ENCODE measurements around the gene RBM47. TPM values are rescaled to one million over a fixed set of nuclear protein-coding genes. Genes with fewer than 3 reads are reported as not detected.

Gene RBM47
- total RNA-seq, 4 donors from 2014 or later = 13.3 to 38.3 (median 21.8) TPM

DNA sequence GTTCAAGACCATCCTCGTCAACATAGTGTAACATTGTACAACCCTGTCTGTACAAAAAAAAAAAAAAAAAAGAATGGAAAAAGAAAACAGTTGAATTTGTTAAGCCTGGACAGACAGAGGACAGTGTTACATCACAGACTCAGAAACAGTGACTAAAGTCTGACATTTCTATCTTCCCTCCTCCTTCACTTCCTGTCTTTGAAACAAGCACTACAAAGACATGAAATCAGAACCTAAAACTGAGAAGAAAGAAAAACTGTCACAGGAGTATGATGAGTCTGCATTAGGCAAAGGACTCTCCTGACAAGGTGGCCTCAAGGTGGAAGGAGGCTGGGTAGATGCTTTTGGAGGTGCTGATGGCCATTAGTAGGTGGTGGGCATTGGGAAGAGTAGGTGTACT lies 126.7 kb downstream of the RBM47 start:
- no peak for DNase-seq (ENCODE audit: extremely low spot score)
- H3K4me1 ChIP-seq = no peaks in the 10 kb centered on the region
- no peak overlapping the region for H3K27ac ChIP-seq (replicated peaks in 1 of 4)
- no peaks in the 10 kb centered on the region for H3K27me3 ChIP-seq
- H3K4me3 ChIP-seq = no peak overlapping the region
- H3K36me3 ChIP-seq = no peaks in the 10 kb centered on the region
- TF ChIP-seq POLR2AphosphoS5 (IDR thresholded peaks at IDR 0.05) (no peak), EP300 (IDR thresholded peaks at IDR 0.05) (no peak), POLR2A (IDR thresholded peaks at IDR 0.05; ENCODE audit: low read depth) (no peak)
- TF ChIP-seq, protein P1, sequence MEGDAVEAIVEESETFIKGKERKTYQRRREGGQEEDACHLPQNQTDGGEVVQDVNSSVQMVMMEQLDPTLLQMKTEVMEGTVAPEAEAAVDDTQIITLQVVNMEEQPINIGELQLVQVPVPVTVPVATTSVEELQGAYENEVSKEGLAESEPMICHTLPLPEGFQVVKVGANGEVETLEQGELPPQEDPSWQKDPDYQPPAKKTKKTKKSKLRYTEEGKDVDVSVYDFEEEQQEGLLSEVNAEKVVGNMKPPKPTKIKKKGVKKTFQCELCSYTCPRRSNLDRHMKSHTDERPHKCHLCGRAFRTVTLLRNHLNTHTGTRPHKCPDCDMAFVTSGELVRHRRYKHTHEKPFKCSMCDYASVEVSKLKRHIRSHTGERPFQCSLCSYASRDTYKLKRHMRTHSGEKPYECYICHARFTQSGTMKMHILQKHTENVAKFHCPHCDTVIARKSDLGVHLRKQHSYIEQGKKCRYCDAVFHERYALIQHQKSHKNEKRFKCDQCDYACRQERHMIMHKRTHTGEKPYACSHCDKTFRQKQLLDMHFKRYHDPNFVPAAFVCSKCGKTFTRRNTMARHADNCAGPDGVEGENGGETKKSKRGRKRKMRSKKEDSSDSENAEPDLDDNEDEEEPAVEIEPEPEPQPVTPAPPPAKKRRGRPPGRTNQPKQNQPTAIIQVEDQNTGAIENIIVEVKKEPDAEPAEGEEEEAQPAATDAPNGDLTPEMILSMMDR (IDR thresholded peaks at IDR 0.05) = no peak
- 85% methylated on average over 1 of the region's 1 CpG for WGBS
- no peaks in the 10 kb centered on the region for H3K9me3 ChIP-seq
- intact Hi-C loops (cut with DNase I) = no loop called here

DNA sequence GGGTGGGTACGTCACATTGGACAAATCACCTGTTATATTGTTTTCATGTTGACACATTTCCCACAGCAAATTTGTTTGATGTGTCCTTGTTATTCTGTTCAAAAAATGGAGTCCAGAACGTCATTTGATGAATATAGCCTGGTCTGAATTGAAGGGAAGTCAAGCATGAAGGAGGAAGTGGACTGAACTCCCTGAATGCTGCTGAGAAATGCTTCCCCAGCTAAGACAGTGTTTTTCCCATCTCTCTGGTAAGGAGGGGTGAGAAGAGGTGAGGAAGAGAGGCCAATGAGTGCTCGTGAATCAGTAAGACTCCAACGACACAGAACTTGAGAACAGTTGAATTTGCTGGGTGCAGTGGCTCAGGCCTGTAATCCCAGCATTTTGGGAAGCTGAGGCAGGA lies 127.4 kb downstream of the RBM47 start:
- no peak overlapping the region for H3K4me3 ChIP-seq
- H3K27ac ChIP-seq (replicated peaks in 1 of 4) = no peak overlapping the region
- no peak for TF ChIP-seq POLR2A (IDR thresholded peaks at IDR 0.05; ENCODE audit: low read depth)
- TF ChIP-seq, protein P1 (IDR thresholded peaks at IDR 0.05) = no peak
- TF ChIP-seq POLR2AphosphoS5 (IDR thresholded peaks at IDR 0.05) = no peak
- TF ChIP-seq EP300 (IDR thresholded peaks at IDR 0.05) = no peak
- H3K27me3 ChIP-seq = no peaks in the 10 kb centered on the region
- no peaks in the 10 kb centered on the region for H3K36me3 ChIP-seq
- no peaks in the 10 kb centered on the region for H3K9me3 ChIP-seq
- no peak for DNase-seq (ENCODE audit: extremely low spot score)
- WGBS = 77% methylated on average over 4 of the region's 4 CpGs
- intact Hi-C loops (cut with DNase I) = no loop called here
- H3K4me1 ChIP-seq = no peaks in the 10 kb centered on the region

DNA sequence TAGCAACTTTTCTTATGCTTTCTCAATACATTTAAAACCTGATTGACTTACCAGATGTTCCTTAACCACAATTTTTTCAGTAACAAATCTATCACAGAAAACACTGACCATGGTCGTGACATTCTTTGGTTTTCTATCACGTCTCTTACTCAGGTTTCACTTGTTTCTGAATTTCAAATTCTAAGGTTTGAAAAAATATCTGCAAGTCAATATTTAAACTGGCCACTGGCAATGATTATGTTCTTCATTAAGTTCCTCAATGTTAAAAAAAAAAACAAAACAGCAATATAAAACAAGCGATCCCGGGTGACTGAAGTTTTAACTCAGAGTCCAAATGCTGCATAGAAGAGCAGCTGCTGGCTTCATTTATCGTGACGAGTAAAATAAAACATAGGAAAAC lies 128.9 kb downstream of the RBM47 start:
- intact Hi-C loops (cut with DNase I) = no loop called here
- H3K4me1 ChIP-seq = no peaks in the 10 kb centered on the region
- DNase-seq (ENCODE audit: extremely low spot score) = no peak
- no peaks in the 10 kb centered on the region for H3K27me3 ChIP-seq
- H3K9me3 ChIP-seq = no peaks in the 10 kb centered on the region
- TF ChIP-seq EP300 (IDR thresholded peaks at IDR 0.05) = no peak
- no peak for TF ChIP-seq POLR2A (IDR thresholded peaks at IDR 0.05; ENCODE audit: low read depth)
- TF ChIP-seq POLR2AphosphoS5 (IDR thresholded peaks at IDR 0.05) = no peak
- TF ChIP-seq, protein P1 (IDR thresholded peaks at IDR 0.05) = no peak
- 75% methylated on average over 6 of the region's 6 CpGs for WGBS
- no peak overlapping the region for H3K27ac ChIP-seq (replicated peaks in 1 of 4)
- no peak overlapping the region for H3K4me3 ChIP-seq
- H3K36me3 ChIP-seq = no peaks in the 10 kb centered on the region

DNA sequence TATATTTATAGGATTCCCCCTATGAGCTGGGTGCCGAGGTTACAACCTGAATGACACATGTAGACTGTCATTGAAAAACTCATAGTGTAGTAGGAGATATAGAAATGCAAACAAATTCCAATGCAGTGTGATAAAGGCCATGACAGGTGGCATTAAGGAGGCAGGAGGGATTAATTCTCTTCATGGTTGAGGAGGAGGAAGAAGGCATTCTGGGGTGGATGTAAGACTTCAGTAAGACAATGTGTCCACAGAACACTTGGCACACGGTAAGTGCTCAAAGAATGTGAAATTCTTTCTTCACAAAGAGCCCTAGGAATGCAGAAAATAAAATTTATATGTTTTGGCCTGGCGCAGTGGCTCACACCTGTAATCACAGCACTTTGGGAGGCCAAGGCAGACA lies 136.5 kb downstream of the RBM47 start:
- Histone ChIP-seq H3K27me3 (no peaks in the 10 kb centered on the region), H3K4me3 (no peak overlapping the region), H3K9me3 (no peaks in the 10 kb centered on the region), H3K36me3 (no peaks in the 10 kb centered on the region), H3K4me1 (peaks cover 0 to 8% (median 4%) of the 10 kb centered on the region in 4 donors), H3K27ac (replicated peaks in 1 of 4) (no peak overlapping the region)
- WGBS = 70% methylated on average over 3 of the region's 3 CpGs
- TF ChIP-seq POLR2A (IDR thresholded peaks at IDR 0.05; ENCODE audit: low read depth) (no peak), EP300 (IDR thresholded peaks at IDR 0.05) (no peak), POLR2AphosphoS5 (IDR thresholded peaks at IDR 0.05) (no peak)
- TF ChIP-seq, protein P1 (IDR thresholded peaks at IDR 0.05) = no peak
- intact Hi-C loops (cut with DNase I) = no loop called here
- no peak for DNase-seq (ENCODE audit: extremely low spot score)

DNA sequence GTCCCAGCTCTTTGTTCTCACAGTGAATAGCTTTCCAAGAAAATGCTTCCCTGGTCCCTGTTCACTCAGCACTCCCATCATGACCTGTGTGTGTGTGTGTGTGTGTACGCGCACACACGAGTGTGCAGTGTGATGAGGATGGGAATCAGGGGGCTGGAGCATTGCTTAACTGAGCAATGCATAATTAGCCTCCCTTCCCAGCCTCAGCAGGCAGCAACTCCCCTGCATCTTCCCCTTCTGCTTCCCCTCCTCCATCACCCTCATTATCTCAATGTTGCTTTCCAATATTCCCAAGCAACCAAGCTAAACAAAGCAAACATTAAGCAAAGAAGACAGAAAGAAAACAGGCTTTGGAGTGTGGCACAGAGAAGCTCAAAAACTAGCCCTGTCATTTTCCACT lies 137.0 kb downstream of the RBM47 start:
- intact Hi-C loops (cut with DNase I) = no loop called here
- H3K9me3 ChIP-seq = no peaks in the 10 kb centered on the region
- H3K4me3 ChIP-seq = no peak overlapping the region
- H3K36me3 ChIP-seq = no peaks in the 10 kb centered on the region
- H3K4me1 ChIP-seq = peaks cover 0 to 8% (median 4%) of the 10 kb centered on the region in 4 donors
- 80% methylated on average over 3 of the region's 3 CpGs for WGBS
- no peak for DNase-seq (ENCODE audit: extremely low spot score)
- no peak overlapping the region for H3K27ac ChIP-seq (replicated peaks in 1 of 4)
- H3K27me3 ChIP-seq = no peaks in the 10 kb centered on the region
- TF ChIP-seq POLR2AphosphoS5 (IDR thresholded peaks at IDR 0.05) = no peak
- TF ChIP-seq, protein P1 (IDR thresholded peaks at IDR 0.05) = no peak
- TF ChIP-seq EP300 (IDR thresholded peaks at IDR 0.05) = no peak
- TF ChIP-seq POLR2A (IDR thresholded peaks at IDR 0.05; ENCODE audit: low read depth) = no peak

All from esophagus muscularis mucosa (tissue), 4 donors.